HL-60/S4 treated with retinoic acid at 250 ng/mL for 4 days and 3 days (cell line): Measurements from ENCODE around the gene RNU11.
"Not testable (repeated sequence)": the region's sequence is repeated elsewhere in the genome, so short reads cannot be mapped to it uniquely, and the experiment has no call there.

Experiments used
- in situ Hi-C: fragments of 300-500 bp; cut with MboI; formaldehyde crosslinking; loops from 2 replicates; pipeline ENCODE4 v1.7.0; 2022; ENCODE audit warnings: low sequenced_read_pairs

Gene RNU11

GRCh38 chr1:28648474-28649198, at the start of gene RNU11:
TSS of gene RNU11 (plus strand) at chr1:28648600.
- in situ Hi-C loops = no loop called here

DNA sequence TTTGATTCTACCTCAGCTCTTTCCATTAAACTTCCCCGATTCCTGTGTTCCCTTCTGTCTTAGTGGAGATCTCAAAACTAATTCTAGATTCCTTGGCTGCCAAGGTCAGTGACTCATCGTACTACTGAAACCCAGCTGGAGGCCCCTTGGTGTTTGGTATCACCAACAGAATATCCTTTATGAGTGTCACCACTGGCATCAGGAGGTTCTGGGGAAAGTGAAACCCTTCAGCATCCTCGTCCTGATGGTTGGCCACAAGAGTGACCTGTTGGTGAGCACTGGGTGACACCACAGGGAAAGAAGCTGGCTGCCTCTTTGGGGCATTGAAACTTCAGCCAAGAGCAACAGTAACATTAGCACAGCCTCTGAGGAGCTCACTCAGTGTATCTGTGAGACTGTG, 46.7 kb upstream of the RNU11 start:
- in situ Hi-C loops = no loop called here

GRCh38 chr1:28602536-28603439, 45.6 kb upstream of the RNU11 start:
- in situ Hi-C loops = no loop called here

DNA sequence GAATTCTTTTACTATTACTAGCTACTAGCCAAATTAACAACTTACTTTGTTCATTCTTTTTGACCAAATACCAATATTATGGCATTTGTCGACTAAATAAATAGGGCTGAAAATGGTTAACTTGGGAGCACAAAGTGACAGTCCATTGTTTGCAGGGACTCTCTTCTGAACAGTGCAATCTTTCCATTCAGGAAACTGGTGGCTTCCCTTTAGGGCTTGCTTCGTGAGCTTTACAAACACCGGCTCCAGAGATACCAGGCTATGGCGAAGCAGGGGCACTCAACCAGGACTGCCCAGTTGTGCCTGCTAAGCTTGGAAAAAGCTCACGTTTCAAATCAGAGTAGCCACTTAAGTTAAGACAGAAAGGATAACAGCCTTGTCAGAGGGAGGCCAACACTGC, 44.0 kb upstream of the RNU11 start:
- in situ Hi-C loops = no loop called here

- in situ Hi-C loops = no loop called here
Measured at GRCh38 chr1:28604962-28605361, 43.4 kb upstream of the RNU11 start.

DNA sequence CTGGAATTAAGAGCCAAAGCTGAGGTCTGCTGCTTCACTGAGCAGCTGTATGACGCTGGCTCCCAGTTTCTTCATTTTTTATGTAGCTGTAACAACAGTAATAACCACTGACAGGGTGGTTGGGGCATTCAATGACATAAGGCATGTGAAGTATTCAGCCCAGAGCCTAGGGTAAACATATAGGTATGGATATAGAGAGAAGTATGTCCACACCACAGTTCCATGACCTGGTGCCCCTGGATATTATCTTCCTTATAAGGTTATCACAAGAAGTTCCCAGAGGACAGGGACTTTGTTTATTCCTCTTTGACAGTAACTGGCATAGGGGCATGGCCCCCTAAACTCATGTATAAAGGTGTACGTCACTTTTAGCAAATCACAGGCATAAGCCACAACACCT, 41.6 kb upstream of the RNU11 start:
- in situ Hi-C loops = no loop called here

DNA sequence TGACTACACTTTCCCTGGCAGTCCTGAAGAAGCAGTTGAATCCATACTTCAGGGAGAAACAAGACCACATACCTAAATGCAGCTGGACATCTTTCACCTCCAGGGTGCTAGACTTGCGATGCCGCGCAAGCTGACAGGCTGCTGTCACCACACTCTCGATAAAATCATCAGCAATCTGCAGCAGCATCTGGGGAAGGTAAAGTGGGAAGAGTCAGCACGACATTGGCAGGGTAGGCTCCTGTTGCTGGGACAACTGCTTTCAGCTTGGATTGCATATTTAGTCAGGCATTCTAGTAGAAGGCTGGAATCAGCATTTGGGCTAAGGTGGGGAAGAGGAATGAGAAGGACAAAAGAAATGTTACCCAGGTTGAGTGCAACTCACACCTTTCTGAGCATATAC, 35.2 kb upstream of the RNU11 start:
- in situ Hi-C loops = no loop called here

DNA sequence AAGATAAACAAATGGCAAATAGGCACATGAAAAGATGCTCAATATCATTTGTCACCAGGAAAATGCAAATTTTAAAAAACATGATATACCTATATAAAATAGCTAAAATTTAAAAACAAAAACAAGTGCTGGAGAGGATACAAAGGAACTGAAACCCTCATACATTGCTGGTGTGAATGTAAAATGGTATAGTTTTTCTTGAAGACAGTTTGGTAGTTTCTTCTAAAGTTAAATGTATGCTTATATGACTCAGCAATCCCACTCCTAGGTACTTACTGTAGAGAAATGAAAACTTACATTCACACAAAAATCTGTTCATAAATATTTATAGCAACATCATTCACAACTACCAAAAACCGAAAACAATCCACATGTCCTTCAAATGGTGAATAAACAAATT, 16.7 kb upstream of the RNU11 start:
- in situ Hi-C loops = loop anchor here (10.0 kb wide), 1 partner anchor 63 kb away; no protein-coding TSS in a partner anchor

DNA sequence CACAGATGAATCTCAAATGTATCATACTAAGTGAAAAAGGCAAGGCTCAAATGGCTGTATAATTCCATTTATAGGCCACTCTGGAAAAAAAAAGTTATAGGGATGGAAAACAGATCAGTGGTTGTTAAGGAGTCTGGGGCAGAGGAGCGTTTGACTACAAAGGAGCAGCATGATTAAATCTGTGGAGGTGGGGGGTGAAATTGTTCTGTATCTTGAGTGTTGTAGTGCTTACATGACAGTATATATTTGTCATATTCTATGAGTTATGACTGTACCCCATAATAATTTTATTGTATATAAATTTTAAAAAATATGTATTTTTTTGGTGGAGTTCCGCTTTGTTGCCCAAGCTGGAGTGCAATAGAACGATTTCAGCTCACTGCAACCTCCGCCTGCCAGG, 15.8 kb upstream of the RNU11 start:
- in situ Hi-C loops = loop anchor here (10.0 kb wide), 1 partner anchor 62 kb away; no protein-coding TSS in a partner anchor

GRCh38 chr1:28640766-28641165, 7.6 kb upstream of the RNU11 start:
- in situ Hi-C loops = no loop called here

GRCh38 chr1:28642056-28642846, 6.1 kb upstream of the RNU11 start:
- in situ Hi-C loops = no loop called here

DNA sequence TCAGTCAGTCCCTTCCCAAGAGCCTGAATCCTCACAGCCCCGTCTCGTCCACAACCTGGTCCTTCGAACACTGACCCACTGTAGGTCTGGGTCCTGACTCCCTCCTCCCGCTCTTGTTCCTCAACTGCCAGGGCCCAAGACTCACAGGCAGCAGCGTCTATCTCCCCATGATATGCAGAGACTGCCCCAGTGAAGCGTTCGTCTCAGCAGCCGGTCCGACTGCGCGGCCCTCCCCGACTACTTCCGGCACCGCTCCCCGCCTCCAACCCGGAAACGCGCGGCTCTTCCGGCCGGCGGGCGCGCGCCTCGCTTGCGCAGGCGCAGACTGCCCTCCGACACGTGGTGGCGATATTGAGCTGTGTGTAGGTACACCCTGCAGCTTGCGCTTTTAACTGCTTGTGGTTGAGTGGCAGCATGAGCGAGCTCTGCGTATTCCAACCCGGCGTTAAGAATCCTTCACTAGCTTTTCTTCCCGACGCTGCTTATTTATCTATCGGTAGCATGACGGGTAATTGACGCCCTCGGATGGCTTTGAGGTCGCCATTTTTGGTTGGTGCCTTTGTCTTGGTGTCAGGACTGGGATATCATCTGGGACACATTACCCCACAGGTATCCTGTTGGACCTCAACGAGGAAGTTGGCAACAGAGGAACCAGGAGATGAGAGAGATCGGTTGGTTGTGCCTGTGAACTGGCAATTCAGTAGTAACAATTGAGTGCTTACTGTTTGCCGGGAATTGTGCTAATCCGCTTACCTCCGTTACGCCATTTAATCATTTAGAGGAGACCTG, 5.4 kb upstream of the RNU11 start, which contains the start of gene TAF12:
Gene TAF12 (minus strand): TSS at position 221 of the 789 bp plus-strand sequence. CDS start 20,986 bp downstream, outside the sequence.
- in situ Hi-C loops = no loop called here

GRCh38 chr1:28644494-28644893, 3.9 kb upstream of the RNU11 start:
- in situ Hi-C loops = no loop called here

DNA sequence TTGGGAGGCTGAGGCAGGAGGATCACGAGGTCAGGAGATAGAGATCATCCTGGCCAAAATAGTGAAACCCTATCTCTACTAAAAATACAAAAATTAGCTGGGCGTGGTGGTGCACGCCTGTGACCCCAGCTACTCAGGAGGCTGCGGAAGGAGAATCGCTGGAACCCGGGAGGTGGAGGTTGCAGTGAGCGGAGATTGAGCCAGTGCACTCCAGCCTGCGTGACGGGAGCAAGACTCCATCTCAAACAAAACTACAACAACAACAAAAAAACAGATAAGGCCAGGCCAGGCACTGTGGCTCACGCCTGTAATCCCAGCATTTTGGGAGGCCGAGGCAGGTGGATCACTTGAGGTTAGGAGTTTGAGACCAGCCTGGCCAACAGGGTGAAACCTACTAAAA, 3.0 kb upstream of the RNU11 start:
- in situ Hi-C loops = not testable (repeated sequence)

GRCh38 chr1:28646040-28646439, 2.4 kb upstream of the RNU11 start:
- in situ Hi-C loops = no loop called here

GRCh38 chr1:28648008-28648473, 359 bp upstream of the RNU11 start:
- in situ Hi-C loops = no loop called here

DNA sequence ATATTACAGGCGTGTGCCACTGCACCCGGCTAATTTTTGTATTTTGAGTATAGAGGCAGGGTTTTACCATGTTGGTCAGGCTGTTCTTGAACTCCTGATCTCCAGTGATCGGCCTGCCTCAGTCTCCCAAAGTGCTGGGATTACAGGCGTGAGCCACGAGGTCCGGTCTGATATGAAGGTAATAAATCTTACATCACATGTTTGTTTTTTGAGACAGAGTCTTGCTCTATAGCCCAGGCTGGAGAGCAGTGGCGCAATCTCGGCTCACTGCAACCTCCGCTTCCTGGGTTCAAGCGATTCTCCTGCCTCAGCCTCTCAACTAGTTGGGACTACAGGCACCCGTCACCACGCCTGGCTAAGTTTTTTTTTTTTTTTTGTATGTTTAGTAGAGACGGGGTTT, 4.7 kb downstream of the RNU11 start:
- in situ Hi-C loops = not testable (repeated sequence)

DNA sequence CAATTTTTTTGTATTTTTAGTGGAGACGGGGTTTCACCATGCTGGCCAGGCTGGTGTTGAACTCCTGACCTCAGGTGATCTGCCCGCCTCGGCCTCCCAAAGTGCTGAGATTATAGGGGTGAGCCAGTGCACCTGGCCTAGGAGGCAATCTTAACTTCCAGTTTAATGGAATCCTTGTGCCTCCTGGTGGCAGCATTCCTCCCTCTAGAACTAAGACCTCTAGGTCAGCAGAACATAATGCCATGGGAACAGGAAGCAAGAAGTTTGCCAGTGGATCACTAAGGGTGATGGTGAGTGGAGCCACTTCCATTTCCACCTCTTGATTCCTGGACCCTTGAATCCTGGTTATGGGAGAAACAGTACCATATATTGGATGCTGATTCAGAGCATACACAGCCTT, 5.5 kb downstream of the RNU11 start:
- in situ Hi-C loops = not testable (repeated sequence)

GRCh38 chr1:28655448-28656311, 7.3 kb downstream of the RNU11 start:
- in situ Hi-C loops = not testable (repeated sequence)
